HepG2 (cell line): Measurements from ENCODE around the gene TPX2. TPM values are rescaled to one million over a fixed set of nuclear protein-coding genes. Genes with fewer than 3 reads are reported as not detected.

ENCODE experiments used
- GLI4 ChIP-seq: sonication (generic); formaldehyde crosslinking; IDR thresholded peaks from 2 replicates; pipeline ENCODE4 v1.5.1; 2020; ENCODE audit warnings: missing genetic modification reagents, mild to moderate bottlenecking, moderate library complexity, borderline replicate concordance
- IRX3 ChIP-seq: sonication (generic); formaldehyde crosslinking; IDR thresholded peaks from 2 replicates; pipeline ENCODE4 v1.8.1; 2023; ENCODE audit warnings: mild to moderate bottlenecking, low read depth, missing genetic modification reagents, borderline replicate concordance
- RCOR2 ChIP-seq: IDR thresholded peaks from 2 replicates; pipeline ENCODE4 v1.6.1; 2016; ENCODE audit warnings: missing biosample characterization, missing genetic modification reagents
- SOX13 ChIP-seq, 3 experiments: fragments of 450-650 bp in 1 of 3; sonication (generic) in 1 of 3; formaldehyde crosslinking in 1 of 3; IDR thresholded peaks in 2 of 3; conservative IDR thresholded peaks in 1 of 3; 2 replicates each; pipeline versions ENCODE4 v1.5.0 to v1.6.1; 2016 to 2020; ENCODE audit warnings: antibody characterized with exemption in 1 of 3, mild to moderate bottlenecking in 1 of 3, missing compliant biosample characterization in 1 of 3, missing genetic modification reagents in 1 of 3, moderate library complexity in 1 of 3
- ZBTB49 ChIP-seq: sonication (generic); formaldehyde crosslinking; IDR thresholded peaks from 2 replicates; pipeline ENCODE4 v1.4.0; 2020; ENCODE audit warnings: missing genetic modification reagents, borderline replicate concordance
- ZNF513 ChIP-seq: sonication (generic); formaldehyde crosslinking; conservative IDR thresholded peaks from 2 replicates; pipeline ENCODE4 v1.5.0; 2020; ENCODE audit warnings: missing genetic modification reagents
- ZNF609 ChIP-seq: sonication (generic); formaldehyde crosslinking; IDR thresholded peaks from 2 replicates; pipeline ENCODE4 v1.4.0; 2020; ENCODE audit warnings: mild to moderate bottlenecking, missing genetic modification reagents, borderline replicate concordance
- ZNF629 ChIP-seq: sonication (generic); formaldehyde crosslinking; conservative IDR thresholded peaks from 2 replicates; pipeline ENCODE4 v1.5.0; 2020; ENCODE audit warnings: missing genetic modification reagents
- ZNF800 ChIP-seq: sonication (generic); formaldehyde crosslinking; IDR thresholded peaks from 2 replicates; pipeline ENCODE4 v1.4.0; 2020; ENCODE audit warnings: missing genetic modification reagents
- polyA plus RNA-seq, 8 experiments: library from polyadenylated mRNA; depleted of rRNA in 3 of 8; stranded (reverse) in 7 of 8; unstranded in 1 of 8; fragments of >200 nt; fragmentation: Illumina TruSeq in 4 of 8; extraction: Trizol in 4 of 8; gene quantifications; 2 replicates each; pipeline versions ENCODE4 v1.2.1 to v1.2.3, GENCODE V29; 2011 to 2016; ENCODE audit warnings: low read depth in 4 of 8, missing spikeins in 1 of 8, mixed read lengths in 1 of 8; ENCODE audit not compliant: insufficient read depth in 1 of 8
- total RNA-seq, 5 experiments: library from RNA; depleted of rRNA; stranded (reverse); fragments of >200 nt; fragmentation: Illumina TruSeq; extraction: Trizol; gene quantifications; 2 replicates each; pipeline ENCODE4 v1.2.3, GENCODE V29; 2016; ENCODE audit warnings: low read depth in 1 of 5
- TF ChIP-seq, protein P1 (sequence below): sonication (generic); formaldehyde crosslinking; IDR thresholded peaks from 2 replicates; pipeline ENCODE4 v1.4.0; 2020; ENCODE audit warnings: missing genetic modification reagents, low read depth, mild to moderate bottlenecking, borderline replicate concordance
- TF ChIP-seq, protein P2 (sequence below): IDR thresholded peaks from 2 replicates; pipeline ENCODE4 v1.6.1; 2012; ENCODE audit warnings: low read depth, low read length, improper control_type of control experiment

TPX2 gene
- total and polyA plus RNA-seq, 2 of the 13 experiments (the other 11 are each of a cell fraction or from before 2014, with no cell fraction given), result 34.3 to 124 TPM

- TF ChIP-seq ZNF609 (peak; percentile 93), RCOR2 (peak; percentile 74), ZNF800 (CRISPR knock-in tag) (no peak; the same call in 1 of the 2 replicates), SOX13 (IDR thresholded peaks at IDR 0.05) (peak; percentile 59; the same call in 1 of the 2 replicates), SOX13 (CRISPR knock-in tag; conservative IDR thresholded peaks at IDR 0.05 in 1 of 2, IDR thresholded peaks at IDR 0.05 in 1 of 2) (peak; percentile 63 to 89), GLI4 (CRISPR knock-in tag) (no peak), ZNF629 (CRISPR knock-in tag) (peak; percentile 74; the same call in 1 of the 2 replicates), ZBTB49 (CRISPR knock-in tag) (peak; percentile 27; the same call in 1 of the 2 replicates), ZNF513 (CRISPR knock-in tag) (no peak), IRX3 (CRISPR knock-in tag) (peak; percentile 62; the same call in 1 of the 2 replicates)
- TF ChIP-seq, protein P1, sequence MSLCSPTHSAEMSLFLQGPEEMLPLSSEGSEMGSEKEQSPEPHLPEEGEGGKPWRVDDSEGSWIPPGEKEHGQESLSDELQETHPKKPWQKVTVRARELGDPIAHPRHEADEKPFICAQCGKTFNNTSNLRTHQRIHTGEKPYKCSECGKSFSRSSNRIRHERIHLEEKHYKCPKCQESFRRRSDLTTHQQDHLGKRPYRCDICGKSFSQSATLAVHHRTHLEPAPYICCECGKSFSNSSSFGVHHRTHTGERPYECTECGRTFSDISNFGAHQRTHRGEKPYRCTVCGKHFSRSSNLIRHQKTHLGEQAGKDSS, result peak; percentile 98
- TF ChIP-seq, protein P2, sequence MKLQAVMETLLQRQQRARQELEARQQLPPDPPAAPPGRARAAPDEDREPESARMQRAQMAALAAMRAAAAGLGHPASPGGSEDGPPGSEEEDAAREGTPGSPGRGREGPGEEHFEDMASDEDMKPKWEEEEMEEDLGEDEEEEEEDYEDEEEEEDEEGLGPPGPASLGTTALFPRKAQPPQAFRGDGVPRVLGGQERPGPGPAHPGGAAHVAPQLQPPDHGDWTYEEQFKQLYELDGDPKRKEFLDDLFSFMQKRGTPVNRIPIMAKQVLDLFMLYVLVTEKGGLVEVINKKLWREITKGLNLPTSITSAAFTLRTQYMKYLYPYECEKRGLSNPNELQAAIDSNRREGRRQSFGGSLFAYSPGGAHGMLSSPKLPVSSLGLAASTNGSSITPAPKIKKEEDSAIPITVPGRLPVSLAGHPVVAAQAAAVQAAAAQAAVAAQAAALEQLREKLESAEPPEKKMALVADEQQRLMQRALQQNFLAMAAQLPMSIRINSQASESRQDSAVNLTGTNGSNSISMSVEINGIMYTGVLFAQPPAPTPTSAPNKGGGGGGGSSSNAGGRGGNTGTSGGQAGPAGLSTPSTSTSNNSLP, result peak; percentile 74
Observed at GRCh38 chr20:31720486-31721407, 18.3 kb upstream of the TPX2 start (continued).
